Activated CD8-positive, alpha-beta T cell treated with anti-CD3 and anti-CD28 coated beads for 36 hours (primary cell): Measurements from ENCODE around the gene ZNF14. TPM values are rescaled to one million over a fixed set of nuclear protein-coding genes. Genes with fewer than 3 reads are reported as not detected.

Source experiments
- ATAC-seq: fragments of 200-7000 bp; cut with Tn5 transposase; one replicate; pipeline ENCODE4 v1.10.0; 2021; ENCODE audit warnings: mild to moderate bottlenecking, moderate library complexity
- CTCF ChIA-PET: fragments of 350-600 bp; sonication (Branson Sonifier 250); formaldehyde crosslinking; loops from one replicate; lab custom pipeline; 2021; ENCODE audit warnings: antibody characterized with exemption; lab: Charles Lee
- POLR2A ChIA-PET: fragments of 350-600 bp; sonication (Branson Sonifier 250); formaldehyde crosslinking; loops from one replicate; lab custom pipeline; 2021; ENCODE audit warnings: antibody characterized with exemption; lab: Charles Lee
- DNase-seq: peaks from one replicate; pipeline ENCODE4 v3.0.0-alpha.2; 2020
- H3K27ac Mint-ChIP-seq: one replicate; pipeline ENCODE4 v1.8.0; 2021; ENCODE audit warnings: mild to moderate bottlenecking, mixed read lengths
- H3K27me3 Mint-ChIP-seq: one replicate; pipeline ENCODE4 v1.8.0; 2021; ENCODE audit warnings: mixed read lengths
- H3K36me3 Mint-ChIP-seq: one replicate; pipeline ENCODE4 v1.8.0; 2021; ENCODE audit warnings: low read depth, mixed read lengths
- H3K4me1 Mint-ChIP-seq: one replicate; pipeline ENCODE4 v1.8.0; 2021; ENCODE audit warnings: low read depth, mixed read lengths
- H3K4me3 Mint-ChIP-seq: one replicate; pipeline ENCODE4 v1.8.0; 2021; ENCODE audit warnings: mild to moderate bottlenecking, moderate library complexity, mixed read lengths
- H3K9me3 Mint-ChIP-seq: one replicate; pipeline ENCODE4 v1.8.0; 2021; ENCODE audit warnings: mixed read lengths
- intact Hi-C: fragments of 100-400 bp; cut with micrococcal nuclease; formaldehyde crosslinking; loops from one replicate; pipeline ENCODE4 v1.10.0; 2022
- total RNA-seq, 2 experiments: library from RNA; stranded (reverse); gene quantifications; one replicate each; pipeline ENCODE4 v1.2.3, GENCODE V29; 2021
- TF ChIP-seq, protein P1 (sequence below): fragments of 200-600 bp; IDR thresholded peaks from one replicate; pipeline ENCODE4 v1.8.0; 2022; ENCODE audit warnings: antibody characterized with exemption, mild to moderate bottlenecking

ZNF14 gene
- total RNA-seq, 2 experiments from 2014 or later: 8.6 to 9.3 TPM

GRCh38 chr19:19742773-19743172, 9.9 kb upstream of the ZNF14 start:
- no peak for ATAC-seq
- Mint-ChIP-seq H3K4me3 (no peak overlapping the region), H3K27ac (no peak overlapping the region), H3K4me1 (no peaks in the 10 kb centered on the region), H3K36me3 (no peaks in the 10 kb centered on the region), H3K27me3 (no peaks in the 10 kb centered on the region), H3K9me3 (no peaks in the 10 kb centered on the region)
- POLR2A ChIA-PET: no interaction called here
- TF ChIP-seq, protein P1, sequence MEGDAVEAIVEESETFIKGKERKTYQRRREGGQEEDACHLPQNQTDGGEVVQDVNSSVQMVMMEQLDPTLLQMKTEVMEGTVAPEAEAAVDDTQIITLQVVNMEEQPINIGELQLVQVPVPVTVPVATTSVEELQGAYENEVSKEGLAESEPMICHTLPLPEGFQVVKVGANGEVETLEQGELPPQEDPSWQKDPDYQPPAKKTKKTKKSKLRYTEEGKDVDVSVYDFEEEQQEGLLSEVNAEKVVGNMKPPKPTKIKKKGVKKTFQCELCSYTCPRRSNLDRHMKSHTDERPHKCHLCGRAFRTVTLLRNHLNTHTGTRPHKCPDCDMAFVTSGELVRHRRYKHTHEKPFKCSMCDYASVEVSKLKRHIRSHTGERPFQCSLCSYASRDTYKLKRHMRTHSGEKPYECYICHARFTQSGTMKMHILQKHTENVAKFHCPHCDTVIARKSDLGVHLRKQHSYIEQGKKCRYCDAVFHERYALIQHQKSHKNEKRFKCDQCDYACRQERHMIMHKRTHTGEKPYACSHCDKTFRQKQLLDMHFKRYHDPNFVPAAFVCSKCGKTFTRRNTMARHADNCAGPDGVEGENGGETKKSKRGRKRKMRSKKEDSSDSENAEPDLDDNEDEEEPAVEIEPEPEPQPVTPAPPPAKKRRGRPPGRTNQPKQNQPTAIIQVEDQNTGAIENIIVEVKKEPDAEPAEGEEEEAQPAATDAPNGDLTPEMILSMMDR: no peak
- DNase-seq: no peak
- CTCF ChIA-PET: no interaction called here
- intact Hi-C loops: no loop called here

DNA sequence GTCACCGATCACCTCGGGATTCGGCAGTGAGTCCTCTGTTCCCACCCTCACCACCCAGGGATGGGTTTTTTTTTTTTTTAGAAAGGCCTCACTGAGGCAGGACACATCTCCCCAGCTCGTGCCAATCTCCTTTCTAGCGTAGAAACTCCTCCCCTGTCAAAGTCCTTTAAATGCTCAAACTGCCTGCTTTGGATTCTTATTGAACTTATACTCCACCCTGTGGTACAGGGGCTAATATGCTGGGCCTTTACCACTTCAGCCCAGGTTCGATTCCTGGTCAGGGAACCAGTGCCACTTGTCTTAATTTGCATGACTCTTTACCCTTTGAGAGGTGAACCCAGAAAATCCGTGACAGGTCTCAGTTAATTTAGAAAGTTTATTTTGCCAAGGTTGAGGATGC, 8.3 kb upstream of the ZNF14 start:
- H3K27ac Mint-ChIP-seq: no peak overlapping the region
- intact Hi-C loops: no loop called here
- TF ChIP-seq, protein P1: no peak
- H3K4me1 Mint-ChIP-seq: no peaks in the 10 kb centered on the region
- no peaks in the 10 kb centered on the region for H3K9me3 Mint-ChIP-seq
- no peaks in the 10 kb centered on the region for H3K36me3 Mint-ChIP-seq
- DNase-seq (no peak), ATAC-seq (no peak)
- POLR2A ChIA-PET: no interaction called here
- CTCF ChIA-PET: no interaction called here
- H3K4me3 Mint-ChIP-seq: no peak overlapping the region
- no peaks in the 10 kb centered on the region for H3K27me3 Mint-ChIP-seq

DNA sequence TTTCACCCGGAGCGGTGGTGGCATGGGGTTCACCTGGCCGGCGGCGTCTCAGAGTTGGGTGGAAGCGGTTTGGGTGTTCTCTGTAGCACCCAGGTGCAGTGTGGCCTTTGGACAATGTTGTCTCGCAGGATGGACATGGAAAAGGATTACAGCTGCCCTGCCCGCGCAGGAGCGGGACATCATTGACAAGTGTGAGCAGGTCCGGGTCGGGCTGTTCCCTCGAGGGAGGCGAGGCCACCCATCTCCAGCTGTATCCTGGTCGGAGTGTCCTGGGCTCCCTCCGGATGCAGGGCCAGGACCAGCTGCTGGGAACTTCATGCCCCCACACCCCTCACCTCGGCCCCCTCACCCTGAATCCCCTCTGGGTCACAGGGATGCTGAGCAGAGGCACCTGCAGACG, 7.8 kb upstream of the ZNF14 start:
- ATAC-seq: no peak
- TF ChIP-seq, protein P1: no peak
- intact Hi-C loops: no loop called here
- no peak overlapping the region for H3K27ac Mint-ChIP-seq
- H3K4me1 Mint-ChIP-seq: no peaks in the 10 kb centered on the region
- no peak for DNase-seq
- POLR2A ChIA-PET: no interaction called here
- H3K36me3 Mint-ChIP-seq: no peaks in the 10 kb centered on the region
- no peak overlapping the region for H3K4me3 Mint-ChIP-seq
- H3K27me3 Mint-ChIP-seq: no peaks in the 10 kb centered on the region
- CTCF ChIA-PET: interaction anchor here (1.0 kb wide), 1 partner anchor 117 kb away, joined by 3 read pairs; no protein-coding TSS in a partner anchor
- H3K9me3 Mint-ChIP-seq: no peaks in the 10 kb centered on the region

DNA sequence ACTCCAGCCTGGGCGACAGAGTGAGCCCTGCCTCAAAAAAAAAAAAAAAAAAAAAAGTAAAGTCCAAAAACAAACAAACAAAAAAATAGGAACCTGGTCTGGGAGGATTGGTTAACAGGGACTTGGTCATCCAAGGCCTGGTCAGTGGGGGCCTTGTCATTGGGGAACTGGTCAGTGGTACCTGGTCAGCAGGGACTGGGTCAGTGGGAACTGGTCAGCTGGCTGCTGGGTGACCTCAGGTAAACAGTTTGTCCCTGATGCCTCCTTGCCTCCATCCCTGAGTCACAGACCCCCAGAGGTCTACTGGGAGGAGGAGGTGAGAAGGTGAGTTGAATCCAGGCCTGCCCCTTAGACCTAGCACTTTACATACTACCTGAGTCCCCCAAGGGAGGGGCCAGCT, 5.7 kb upstream of the ZNF14 start:
- no peak for ATAC-seq
- Mint-ChIP-seq H3K4me3 (no peak overlapping the region), H3K27me3 (no peaks in the 10 kb centered on the region), H3K4me1 (no peaks in the 10 kb centered on the region), H3K36me3 (no peaks in the 10 kb centered on the region), H3K27ac (no peak overlapping the region), H3K9me3 (no peaks in the 10 kb centered on the region)
- intact Hi-C loops: no loop called here
- POLR2A ChIA-PET: no interaction called here
- CTCF ChIA-PET: no interaction called here
- TF ChIP-seq, protein P1: no peak
- DNase-seq: no peak

DNA sequence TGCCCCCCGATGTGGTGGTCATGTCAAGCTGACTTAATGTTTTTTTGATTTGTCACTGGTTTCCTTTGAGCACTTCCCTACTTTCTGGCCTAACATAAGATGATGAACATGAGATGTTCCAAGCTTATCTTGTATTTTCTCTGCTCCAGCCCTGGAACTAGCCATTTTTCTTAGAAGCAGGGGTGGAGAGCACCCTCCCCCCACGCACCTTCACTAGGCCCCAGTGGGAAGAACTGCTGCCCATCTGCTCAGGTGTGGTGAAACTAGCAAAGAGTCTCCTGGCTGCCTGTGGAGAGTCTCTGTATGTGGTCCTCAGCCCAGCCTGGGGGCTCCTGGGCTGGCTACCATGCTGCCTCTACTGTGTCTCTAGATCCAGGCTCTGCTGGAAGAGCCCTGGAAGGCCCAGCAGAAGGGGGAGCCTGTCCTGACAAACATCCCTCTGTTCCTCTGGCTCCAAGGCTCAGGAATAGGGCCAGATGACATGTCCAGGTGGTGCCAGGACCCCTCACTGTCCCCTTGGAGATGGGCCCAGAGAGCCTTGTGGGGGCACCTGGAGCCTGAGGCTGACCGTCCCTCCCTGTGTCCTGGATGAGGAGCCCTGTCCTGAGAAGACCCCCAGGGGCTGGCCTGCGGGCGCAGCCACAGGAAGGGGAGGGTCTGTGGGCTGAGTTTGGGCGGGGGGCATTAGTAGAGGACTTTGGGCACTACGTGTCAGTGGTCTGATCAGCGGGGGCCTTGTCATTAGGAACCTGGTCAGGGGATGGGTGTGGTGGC, 4.8 kb upstream of the ZNF14 start:
- ChIA-PET CTCF (no interaction called here), POLR2A (no interaction called here)
- Mint-ChIP-seq H3K27ac (no peak overlapping the region), H3K27me3 (no peaks in the 10 kb centered on the region), H3K4me3 (no peak overlapping the region), H3K36me3 (peaks cover 2% of the 10 kb centered on the region), H3K4me1 (peaks cover 3% of the 10 kb centered on the region), H3K9me3 (no peaks in the 10 kb centered on the region)
- no peak for ATAC-seq
- no peak for DNase-seq
- TF ChIP-seq, protein P1: no peak
- intact Hi-C loops: no loop called here
